Measurements from ENCODE around the gene SLC10A7.

SLC10A7 gene

GRCh38 chr4:146308951-146309350, 212.8 kb downstream of the SLC10A7 start:
- no peak for DNase-seq (ENCODE audit: low read depth)

- no peak for DNase-seq (ENCODE audit: low read depth)
Measured at GRCh38 chr4:146302822-146303221, 218.9 kb downstream of the SLC10A7 start.

GRCh38 chr4:146299607-146300006, 222.1 kb downstream of the SLC10A7 start:
- DNase-seq (ENCODE audit: low read depth): no peak

- no peak for DNase-seq (ENCODE audit: low read depth)
Measured at GRCh38 chr4:146294776-146295175, 227.0 kb downstream of the SLC10A7 start.

- DNase-seq (ENCODE audit: low read depth): no peak
Measured at GRCh38 chr4:146292508-146292907, 229.2 kb downstream of the SLC10A7 start.

GRCh38 chr4:146291313-146291712, 230.4 kb downstream of the SLC10A7 start:
- DNase-seq (ENCODE audit: low read depth): no peak

- DNase-seq (ENCODE audit: low read depth): no peak
Measured at GRCh38 chr4:146288193-146288592, 233.5 kb downstream of the SLC10A7 start.

- no peak for DNase-seq (ENCODE audit: low read depth)
Measured at GRCh38 chr4:146285037-146285436, 236.7 kb downstream of the SLC10A7 start.

GRCh38 chr4:146283758-146284651, 237.7 kb downstream of the SLC10A7 start:
- no peak for DNase-seq (ENCODE audit: low read depth)

- DNase-seq (ENCODE audit: low read depth): no peak
Measured at GRCh38 chr4:146282657-146283056, 239.1 kb downstream of the SLC10A7 start.

GRCh38 chr4:146278986-146279385, 242.8 kb downstream of the SLC10A7 start:
- DNase-seq (ENCODE audit: low read depth): no peak

- DNase-seq (ENCODE audit: low read depth): no peak
Measured at GRCh38 chr4:146275370-146275769, 246.4 kb downstream of the SLC10A7 start.

GRCh38 chr4:146274774-146275173, 247.0 kb downstream of the SLC10A7 start:
- DNase-seq (ENCODE audit: low read depth): no peak

- DNase-seq (ENCODE audit: low read depth): no peak
Measured at GRCh38 chr4:146273204-146273901, 248.4 kb downstream of the SLC10A7 start.

- no peak for DNase-seq (ENCODE audit: low read depth)
Measured at GRCh38 chr4:146271466-146271865, 250.3 kb downstream of the SLC10A7 start.

- DNase-seq (ENCODE audit: low read depth): no peak
Measured at GRCh38 chr4:146269228-146269653, 252.5 kb downstream of the SLC10A7 start.

GRCh38 chr4:146267826-146268225, 253.9 kb downstream of the SLC10A7 start:
- no peak for DNase-seq (ENCODE audit: low read depth)

GRCh38 chr4:146265950-146266490, 255.7 kb downstream of the SLC10A7 start:
- no peak for DNase-seq (ENCODE audit: low read depth)

GRCh38 chr4:146263793-146264192, 257.9 kb downstream of the SLC10A7 start:
- no peak for DNase-seq (ENCODE audit: low read depth)

- DNase-seq (ENCODE audit: low read depth): no peak
Measured at GRCh38 chr4:146261041-146261440, 260.7 kb downstream of the SLC10A7 start.

- no peak for DNase-seq (ENCODE audit: low read depth)
Measured at GRCh38 chr4:146260521-146260920, 261.2 kb downstream of the SLC10A7 start.

- no peak for DNase-seq (ENCODE audit: low read depth)
Measured at GRCh38 chr4:146257511-146257910, 264.2 kb downstream of the SLC10A7 start.

GRCh38 chr4:146256328-146256727, 265.4 kb downstream of the SLC10A7 start:
- DNase-seq (ENCODE audit: low read depth): no peak
